Suprapubic skin (tissue), 4 donors: ENCODE measurements around the gene ZNF664.

ENCODE experiments used
- CTCF ChIP-seq, 2 donors: fragments of 200-600 bp in 1 of 2; fragments of 450-650 bp in 1 of 2; sonication (generic) in 1 of 2; IDR thresholded peaks; one replicate each; pipeline ENCODE4 v1.5.1; 2016 to 2019; ENCODE audit warnings: antibody characterized with exemption in 2 of 2, mild to moderate bottlenecking in 1 of 2, moderate library complexity in 1 of 2
- EP300 ChIP-seq: sonication (generic); formaldehyde crosslinking; IDR thresholded peaks from one replicate; pipeline ENCODE4 v1.6.1; 2017; ENCODE audit warnings: antibody characterized with exemption
- POLR2A ChIP-seq, 2 donors: fragments of 450-650 bp; IDR thresholded peaks; one replicate each; pipeline ENCODE4 v1.6.1; 2017; ENCODE audit warnings: antibody characterized with exemption in 2 of 2, mild to moderate bottlenecking in 2 of 2, moderate library complexity in 2 of 2
- POLR2AphosphoS5 ChIP-seq, 3 donors: sonication (generic); formaldehyde crosslinking; IDR thresholded peaks; one replicate each; pipeline ENCODE4 v1.6.1; 2017; ENCODE audit warnings: antibody characterized with exemption in 3 of 3

- TF ChIP-seq POLR2A (IDR thresholded peaks at IDR 0.05), result no peak
- TF ChIP-seq CTCF (IDR thresholded peaks at IDR 0.05), result no peak
- no peak for TF ChIP-seq EP300
- TF ChIP-seq POLR2AphosphoS5 (IDR thresholded peaks at IDR 0.05), result no peak
Measured at GRCh38 chr12:124007826-124008570, 35.0 kb downstream of the ZNF664 start.
